DND-41 (cell line): ENCODE results near the gene PPP4R2.

ENCODE experiments used
- EZH2 ChIP-seq: IDR thresholded peaks from 3 replicates; pipeline ENCODE4 v1.6.1; 2012; ENCODE audit warnings: borderline replicate concordance, low read depth, mild to moderate bottlenecking, moderate library complexity, low read length, inconsistent platforms; ENCODE audit not compliant: severe bottlenecking
- TF ChIP-seq, protein P1 (sequence below): IDR thresholded peaks from 2 replicates; pipeline ENCODE4 v1.5.1; 2012; ENCODE audit warnings: borderline replicate concordance, low read length, moderate library complexity, mild to moderate bottlenecking; ENCODE audit not compliant: poor library complexity, severe bottlenecking; ENCODE audit errors: extremely low read depth

DNA sequence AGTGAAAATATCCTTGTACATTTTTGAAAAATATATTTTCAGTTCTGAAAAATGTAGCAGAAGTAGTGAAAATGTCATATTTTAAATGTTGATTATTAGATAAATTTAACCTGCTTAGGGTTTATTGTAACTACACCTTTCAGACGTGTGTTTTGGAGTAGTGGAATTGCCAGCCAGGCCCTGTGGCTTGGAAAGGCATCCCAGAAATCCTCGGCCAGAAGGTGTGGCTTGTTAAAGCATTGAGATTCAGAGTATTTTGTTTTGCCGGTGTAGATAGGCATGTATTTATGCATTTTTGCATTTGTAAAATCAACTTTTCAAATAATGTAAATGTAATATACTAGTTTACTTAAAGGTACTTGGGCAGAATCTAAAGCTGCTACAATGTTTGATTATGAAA is 71.8 kb downstream of the PPP4R2 start:
- no peak for TF ChIP-seq EZH2
- TF ChIP-seq, protein P1, sequence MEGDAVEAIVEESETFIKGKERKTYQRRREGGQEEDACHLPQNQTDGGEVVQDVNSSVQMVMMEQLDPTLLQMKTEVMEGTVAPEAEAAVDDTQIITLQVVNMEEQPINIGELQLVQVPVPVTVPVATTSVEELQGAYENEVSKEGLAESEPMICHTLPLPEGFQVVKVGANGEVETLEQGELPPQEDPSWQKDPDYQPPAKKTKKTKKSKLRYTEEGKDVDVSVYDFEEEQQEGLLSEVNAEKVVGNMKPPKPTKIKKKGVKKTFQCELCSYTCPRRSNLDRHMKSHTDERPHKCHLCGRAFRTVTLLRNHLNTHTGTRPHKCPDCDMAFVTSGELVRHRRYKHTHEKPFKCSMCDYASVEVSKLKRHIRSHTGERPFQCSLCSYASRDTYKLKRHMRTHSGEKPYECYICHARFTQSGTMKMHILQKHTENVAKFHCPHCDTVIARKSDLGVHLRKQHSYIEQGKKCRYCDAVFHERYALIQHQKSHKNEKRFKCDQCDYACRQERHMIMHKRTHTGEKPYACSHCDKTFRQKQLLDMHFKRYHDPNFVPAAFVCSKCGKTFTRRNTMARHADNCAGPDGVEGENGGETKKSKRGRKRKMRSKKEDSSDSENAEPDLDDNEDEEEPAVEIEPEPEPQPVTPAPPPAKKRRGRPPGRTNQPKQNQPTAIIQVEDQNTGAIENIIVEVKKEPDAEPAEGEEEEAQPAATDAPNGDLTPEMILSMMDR = no peak
